Heart left ventricle (tissue), 16 donors: Measurements from ENCODE around the gene WSB1. TPM values are rescaled to one million over a fixed set of nuclear protein-coding genes. Genes with fewer than 3 reads are reported as not detected.

Experiments
- ATAC-seq, 4 donors: fragments of 200-7000 bp; cut with Tn5 transposase; one replicate each; pipeline ENCODE4 v1.9.1; 2020 to 2022; ENCODE audit warnings: moderate library complexity in 4 of 4, mild to moderate bottlenecking in 3 of 4, moderate number of reproducible peaks in 1 of 4
- DNase-seq, 5 donors: peaks; one replicate each; pipeline ENCODE4 v3.0.0-alpha.2; 2020
- H3K27ac ChIP-seq, 12 donors: fragments of 200-600 bp; sonication (generic) in 4 of 12; one replicate each; pipeline versions ENCODE4 v1.5.0 to v1.8.0; 2016 to 2022; ENCODE audit warnings: mild to moderate bottlenecking in 2 of 12
- H3K27me3 ChIP-seq, 9 donors: fragments of 200-600 bp; sonication (generic) in 2 of 9; one replicate each; pipeline versions ENCODE4 v1.5.1 to v1.8.0; 2016 to 2022; ENCODE audit warnings: mild to moderate bottlenecking in 3 of 9
- H3K36me3 ChIP-seq, 9 donors: fragments of 200-600 bp; sonication (generic) in 2 of 9; one replicate each; pipeline versions ENCODE4 v1.5.0 to v1.8.0; 2018 to 2022; ENCODE audit warnings: mild to moderate bottlenecking in 2 of 9
- H3K4me1 ChIP-seq, 12 donors: fragments of 200-600 bp; sonication (generic) in 4 of 12; one replicate each; pipeline versions ENCODE4 v1.5.0 to v1.8.0; 2016 to 2022; ENCODE audit warnings: mild to moderate bottlenecking in 3 of 12
- H3K4me3 ChIP-seq, 12 donors: fragments of 200-600 bp; sonication (generic) in 4 of 12; one replicate each; pipeline versions ENCODE4 v1.5.0 to v1.8.0; 2017 to 2022; ENCODE audit warnings: mild to moderate bottlenecking in 9 of 12, moderate library complexity in 4 of 12
- H3K9me3 ChIP-seq, 12 donors: fragments of 200-600 bp; sonication (generic) in 4 of 12; one replicate each; pipeline versions ENCODE4 v1.5.0 to v1.8.0; 2016 to 2022; ENCODE audit warnings: mild to moderate bottlenecking in 1 of 12
- CTCF ChIP-seq, 12 donors: fragments of 200-600 bp; sonication (generic) in 4 of 12; IDR thresholded peaks; one replicate each; pipeline versions ENCODE4 v1.5.0 to v1.8.0; 2018 to 2022; ENCODE audit warnings: antibody characterized with exemption in 12 of 12, mild to moderate bottlenecking in 5 of 12
- POLR2A ChIP-seq, 2 donors: fragments of 450-650 bp; IDR thresholded peaks; one replicate each; pipeline ENCODE4 v1.6.1; 2017; ENCODE audit warnings: antibody characterized with exemption in 2 of 2, mild to moderate bottlenecking in 2 of 2, moderate library complexity in 2 of 2
- WGBS, 4 donors: extraction: QIAGEN DNeasy Blood & Tissue Kit in 2 of 4; methylation state at CpG; one replicate each; pipeline versions ENCODE4 v1.1.5 to v1.1.7; 2013 to 2018; 5-methylcytosine and 5-hydroxymethylcytosine counted together
- intact Hi-C, 10 donors: fragments of 100-400 bp; cut with DNase I; formaldehyde crosslinking; loops; one replicate each; pipeline versions ENCODE4 v1.11.1 to v1.14.2; 2022
- polyA plus RNA-seq, 2 donors: library from polyadenylated mRNA; stranded (reverse); fragments of 200-250 nt; gene quantifications; one replicate each; pipeline ENCODE4 v1.2.3, GENCODE V29; 2013
- total RNA-seq, 9 donors: library from RNA; depleted of rRNA in 2 of 9; stranded (reverse); fragments of >200 nt in 2 of 9; fragmentation: NEBNext Ultra II Directional in 3 of 9; extraction: Animal tissue kit (Norgen Biotek cat#: 25700) in 3 of 9; gene quantifications; one replicate each; pipeline versions ENCODE4 v1.1.0 to v1.2.4, GENCODE V29; 2016 to 2023
- donor health status: ischemic (EF 13 %, LVEDD 7.1; RV severe dilation, severe dysfunction).
- donor health status: healthy with polysubstance abuse.
- donor health status: DM: no; HTN: yes; CAD: no.
- donor health status: DM: no; HTN: no; CAD: no.
- donor health status: ischemic (EF 25% LVEDD 6.9; RV normal size, moderate dysfunction).
- donor health status: ischemic (EF 25% LVEDD 5.7; RV mildly dilated, moderate dysfunction).
- donor health status: healthy.
- donor health status: DM: yes; HTN: yes; CAD: no.
- donor health status: ischemic (EF 35%, LVEDD 5.7; RV mildly dilated, moderate dysfunction).
- donor health status: nonischemic (EF 11% LVEDD 7.7; RV severe dilation, severe dysfunction).
- donor health status: DM: yes; HTN: yes; CAD: no.
- donor health status: PGD.
- donor health status: ischemic (EF 29% LVEDD 5.4; RV normal size, mild dysfunction).
- donor health status: nonischemic (EF 23%, LVEDD 6.1; RV moderate dilation, normal function).

The WSB1 gene
- total and polyA plus RNA-seq, 11 donors = 22.3 to 119 (median 56.2) TPM

- peaks cover 0 to 41% (median 22%) of the 10 kb centered on the region in 12 donors for H3K4me1 ChIP-seq
- DNase-seq = no peak
- H3K36me3 ChIP-seq = no peaks in the 10 kb centered on the region
- no peak overlapping the region for H3K4me3 ChIP-seq
- ATAC-seq = peak; percentile 23 to 59 (median 28)
- intact Hi-C loops = no loop called here
- 25 to 40% (median 30%) methylated on average over 4 of the region's 4 CpGs for WGBS, 4 donors
- H3K27me3 ChIP-seq = no peaks in the 10 kb centered on the region
- H3K9me3 ChIP-seq = no peaks in the 10 kb centered on the region
- H3K27ac ChIP-seq = peak overlapping the region in 5 of 12 donors; percentile 11 to 55 (median 22)
- TF ChIP-seq POLR2A (IDR thresholded peaks at IDR 0.05) (no peak), CTCF (IDR thresholded peaks at IDR 0.05) (no peak)
Observed at GRCh38 chr17:27341041-27341471, 47.1 kb downstream of the WSB1 start.

- WGBS, 4 donors = 91 to 93% (median 92%) methylated on average over 4 of the region's 4 CpGs
- ATAC-seq (no peak), DNase-seq (no peak)
- Histone ChIP-seq H3K27ac (no peak overlapping the region), H3K4me3 (no peak overlapping the region), H3K27me3 (no peaks in the 10 kb centered on the region), H3K36me3 (no peaks in the 10 kb centered on the region), H3K4me1 (peaks cover 0 to 41% (median 22%) of the 10 kb centered on the region in 12 donors), H3K9me3 (no peaks in the 10 kb centered on the region)
- intact Hi-C loops = no loop called here
- TF ChIP-seq CTCF (IDR thresholded peaks at IDR 0.05) = no peak
- no peak for TF ChIP-seq POLR2A (IDR thresholded peaks at IDR 0.05)
Observed at GRCh38 chr17:27342059-27342458, 48.1 kb downstream of the WSB1 start.

GRCh38 chr17:27343294-27343693 lies 49.4 kb downstream of the WSB1 start:
- no peaks in the 10 kb centered on the region for H3K36me3 ChIP-seq
- H3K4me1 ChIP-seq = peaks cover 0 to 45% (median 23%) of the 10 kb centered on the region in 12 donors
- intact Hi-C loops = no loop called here
- no peak overlapping the region for H3K4me3 ChIP-seq
- H3K9me3 ChIP-seq = no peaks in the 10 kb centered on the region
- H3K27ac ChIP-seq = peak overlapping the region in 3 of 12 donors; percentile 4 to 59 (median 56)
- WGBS, 4 donors = 40 to 75% (median 72%) methylated on average over 1 to 3 of the region's 3 CpGs
- no peak for TF ChIP-seq CTCF (IDR thresholded peaks at IDR 0.05)
- ATAC-seq (no peak), DNase-seq (peak in 1 of 5 donors; percentile 18)
- H3K27me3 ChIP-seq = no peaks in the 10 kb centered on the region

- no peaks in the 10 kb centered on the region for H3K36me3 ChIP-seq
- intact Hi-C loops = no loop called here
Observed at GRCh38 chr17:27343977-27344607, 50.2 kb downstream of the WSB1 start.

More at GRCh38 chr17:27343977-27344607, 50.2 kb downstream of the WSB1 start:
- Histone ChIP-seq H3K4me1 (peaks cover 0 to 50% (median 28%) of the 10 kb centered on the region in 12 donors), H3K27ac (peak overlapping the region in 9 of 12 donors; percentile 4 to 62 (median 41)), H3K9me3 (no peaks in the 10 kb centered on the region), H3K27me3 (no peaks in the 10 kb centered on the region), H3K4me3 (no peak overlapping the region)
- DNase-seq (no peak), ATAC-seq (peak in 3 of 4 donors; percentile 16 to 46 (median 24))
- WGBS, 4 donors = 40 to 51% (median 42%) methylated on average over 3 of the region's 3 CpGs
- TF ChIP-seq POLR2A (IDR thresholded peaks at IDR 0.05) (no peak), CTCF (IDR thresholded peaks at IDR 0.05) (no peak)
